ENCODE data around the gene SLC4A9.
A peak's percentile ranks its signal among the peaks of the same experiment; 100 is the strongest.

The SLC4A9 gene

GRCh38 chr5:140399979-140400729, 40.2 kb downstream of the SLC4A9 start:
- H3K4me3 ChIP-seq (ENCODE audit: low read length), result peak overlapping the region; percentile 97
- no peak for DNase-seq (ENCODE audit: low read depth)
- TF ChIP-seq CTCF (conservative IDR thresholded peaks at IDR 0.05; ENCODE audit: low read depth, low read length), result no peak

- DNase-seq (ENCODE audit: low read depth), result peak; percentile 95
- no peak for TF ChIP-seq CTCF (conservative IDR thresholded peaks at IDR 0.05; ENCODE audit: low read depth, low read length)
- H3K4me3 ChIP-seq (ENCODE audit: low read length), result peak overlapping the region; percentile 97
Observed at GRCh38 chr5:140400730-140401361, 40.9 kb downstream of the SLC4A9 start.

- DNase-seq (ENCODE audit: low read depth), result peak; percentile 100
- peak within 1 kb of the TSS; percentile 97 for H3K4me3 ChIP-seq (ENCODE audit: low read length)
- no peak for TF ChIP-seq CTCF (conservative IDR thresholded peaks at IDR 0.05; ENCODE audit: low read depth, low read length)
Observed at GRCh38 chr5:140401362-140402257, 41.6 kb downstream of the SLC4A9 start, which contains the start of gene ANKHD1. Gene ANKHD1 (plus strand): TSS chr5:140401833. CDS start chr5:140401968, 135 bp downstream.

- DNase-seq (ENCODE audit: low read depth), result no peak
- peak overlapping the region; percentile 91 for H3K4me3 ChIP-seq (ENCODE audit: low read length)
- no peak for TF ChIP-seq CTCF (conservative IDR thresholded peaks at IDR 0.05; ENCODE audit: low read depth, low read length)
Observed at GRCh38 chr5:140402258-140403074, 42.5 kb downstream of the SLC4A9 start.

- DNase-seq (ENCODE audit: low read depth), result no peak
- no peak for TF ChIP-seq CTCF (conservative IDR thresholded peaks at IDR 0.05; ENCODE audit: low read depth, low read length)
- peak overlapping the region; percentile 3 for H3K4me3 ChIP-seq (ENCODE audit: low read length)
Observed at GRCh38 chr5:140403613-140404012, 43.6 kb downstream of the SLC4A9 start.

GRCh38 chr5:140408750-140409241, 48.8 kb downstream of the SLC4A9 start:
- DNase-seq (ENCODE audit: low read depth), result no peak
- H3K4me3 ChIP-seq (ENCODE audit: low read length), result no peak overlapping the region
- no peak for TF ChIP-seq CTCF (conservative IDR thresholded peaks at IDR 0.05; ENCODE audit: low read depth, low read length)
